Measurements from ENCODE around the gene GSE1.

Gene GSE1

DNA sequence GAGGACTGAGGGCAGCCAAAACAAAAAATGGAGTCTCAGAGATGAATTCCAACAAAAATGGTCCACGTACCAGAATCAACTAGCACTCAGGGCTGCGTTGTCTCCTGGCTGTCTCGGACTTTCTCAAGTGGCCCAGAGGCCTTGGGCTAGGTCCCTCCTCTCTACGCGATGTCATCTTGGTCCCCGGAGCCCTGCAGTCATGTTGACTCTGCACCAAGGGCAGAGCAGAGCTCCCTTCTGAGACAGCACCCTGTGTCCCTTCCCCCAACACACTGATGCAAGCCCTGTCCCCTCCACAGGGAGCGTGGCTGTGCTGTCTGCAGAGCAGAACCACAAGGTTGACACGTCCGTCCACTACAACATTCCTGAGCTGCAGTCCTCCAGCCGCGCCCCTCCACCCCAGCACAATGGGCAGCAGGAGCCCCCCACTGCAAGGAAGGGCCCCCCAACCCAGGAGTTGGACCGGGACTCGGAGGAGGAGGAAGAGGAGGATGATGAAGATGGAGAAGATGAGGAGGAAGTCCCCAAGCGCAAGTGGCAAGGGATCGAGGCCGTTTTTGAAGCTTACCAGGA lies 54.8 kb downstream of the GSE1 start:
- Histone ChIP-seq H3K9me3 (ENCODE audit: severe bottlenecking) (no peaks in the 10 kb centered on the region), H3K36me3 (ENCODE audit: low read depth) (peaks cover 98% of the 10 kb centered on the region), H3K27me3 (ENCODE audit: insufficient read depth, poor library complexity, severe bottlenecking) (no peaks in the 10 kb centered on the region), H3K27ac (ENCODE audit: poor library complexity, severe bottlenecking) (no peak overlapping the region), H3K4me1 (ENCODE audit: insufficient read depth, poor library complexity, severe bottlenecking) (no peaks in the 10 kb centered on the region), H3K4me3 (ENCODE audit: severe bottlenecking) (no peak overlapping the region)
- DNase-seq (ENCODE audit: low spot score), result peak; percentile 57
- TF ChIP-seq, protein P1, sequence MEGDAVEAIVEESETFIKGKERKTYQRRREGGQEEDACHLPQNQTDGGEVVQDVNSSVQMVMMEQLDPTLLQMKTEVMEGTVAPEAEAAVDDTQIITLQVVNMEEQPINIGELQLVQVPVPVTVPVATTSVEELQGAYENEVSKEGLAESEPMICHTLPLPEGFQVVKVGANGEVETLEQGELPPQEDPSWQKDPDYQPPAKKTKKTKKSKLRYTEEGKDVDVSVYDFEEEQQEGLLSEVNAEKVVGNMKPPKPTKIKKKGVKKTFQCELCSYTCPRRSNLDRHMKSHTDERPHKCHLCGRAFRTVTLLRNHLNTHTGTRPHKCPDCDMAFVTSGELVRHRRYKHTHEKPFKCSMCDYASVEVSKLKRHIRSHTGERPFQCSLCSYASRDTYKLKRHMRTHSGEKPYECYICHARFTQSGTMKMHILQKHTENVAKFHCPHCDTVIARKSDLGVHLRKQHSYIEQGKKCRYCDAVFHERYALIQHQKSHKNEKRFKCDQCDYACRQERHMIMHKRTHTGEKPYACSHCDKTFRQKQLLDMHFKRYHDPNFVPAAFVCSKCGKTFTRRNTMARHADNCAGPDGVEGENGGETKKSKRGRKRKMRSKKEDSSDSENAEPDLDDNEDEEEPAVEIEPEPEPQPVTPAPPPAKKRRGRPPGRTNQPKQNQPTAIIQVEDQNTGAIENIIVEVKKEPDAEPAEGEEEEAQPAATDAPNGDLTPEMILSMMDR (IDR thresholded peaks at IDR 0.05; ENCODE audit: poor library complexity, severe bottlenecking), result no peak
- no peak for ATAC-seq (ENCODE audit: low read depth)

DNA sequence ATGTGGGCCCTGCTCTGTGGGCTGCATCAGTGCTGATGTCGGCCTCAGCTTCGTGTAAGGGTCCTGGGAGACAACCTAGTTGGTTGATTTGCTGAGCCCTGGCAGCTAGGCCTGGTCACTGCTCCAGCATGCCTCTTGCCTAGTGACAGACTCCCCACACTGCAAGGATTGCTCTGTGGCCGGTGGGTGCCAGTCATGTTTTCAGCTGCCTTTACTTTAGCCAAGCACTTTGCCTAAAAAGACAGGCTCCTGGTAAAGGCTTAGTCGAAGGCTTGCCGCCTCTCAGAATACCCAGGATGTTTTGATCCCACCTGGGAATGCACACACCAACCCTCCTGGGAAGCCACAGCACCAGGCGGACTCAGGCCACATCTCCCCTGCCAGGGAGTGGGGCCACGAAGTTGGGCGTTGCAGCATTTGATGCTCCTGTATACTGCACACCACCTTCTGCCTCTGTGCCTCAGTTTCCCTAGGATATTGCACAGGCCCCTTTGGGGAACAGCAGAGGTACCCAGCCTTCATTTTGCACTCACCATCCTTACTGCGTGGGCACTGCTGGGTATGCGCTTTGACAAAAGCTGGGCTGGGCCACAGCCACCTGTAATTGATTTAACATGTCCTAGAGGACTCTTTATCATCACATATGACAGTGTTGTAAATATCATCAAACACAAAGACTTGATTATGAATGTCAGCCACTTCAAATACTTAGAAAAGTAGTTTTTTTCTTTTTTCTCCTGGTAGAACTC lies 55.7 kb downstream of the GSE1 start:
- H3K27ac ChIP-seq (ENCODE audit: poor library complexity, severe bottlenecking), result no peak overlapping the region
- no peak for DNase-seq (ENCODE audit: low spot score)
- no peak for ATAC-seq (ENCODE audit: low read depth)
- no peaks in the 10 kb centered on the region for H3K4me1 ChIP-seq (ENCODE audit: insufficient read depth, poor library complexity, severe bottlenecking)
- TF ChIP-seq, protein P1 (IDR thresholded peaks at IDR 0.05; ENCODE audit: poor library complexity, severe bottlenecking), result no peak
- H3K4me3 ChIP-seq (ENCODE audit: severe bottlenecking), result no peak overlapping the region
- no peaks in the 10 kb centered on the region for H3K9me3 ChIP-seq (ENCODE audit: severe bottlenecking)
- no peaks in the 10 kb centered on the region for H3K27me3 ChIP-seq (ENCODE audit: insufficient read depth, poor library complexity, severe bottlenecking)
- H3K36me3 ChIP-seq (ENCODE audit: low read depth), result peaks cover 98% of the 10 kb centered on the region

DNA sequence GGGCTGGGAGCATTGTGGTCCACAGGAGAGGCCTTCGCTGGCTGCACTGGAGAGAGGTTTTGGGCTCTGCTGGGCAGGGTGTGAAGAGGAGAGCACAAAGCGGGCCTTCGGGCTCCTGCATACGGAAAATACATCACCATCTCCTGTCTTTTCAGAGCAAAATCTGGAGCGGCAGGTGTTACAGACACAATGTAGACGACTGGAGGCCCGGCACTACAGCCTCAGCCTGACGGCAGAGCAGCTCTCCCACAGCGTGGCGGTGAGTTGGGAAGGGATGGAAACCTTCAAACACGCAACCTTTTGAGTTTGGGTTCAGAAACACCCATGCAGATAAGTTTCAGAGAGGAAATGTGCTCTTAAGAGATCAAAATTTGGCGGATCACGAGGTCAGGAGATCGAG lies 57.7 kb downstream of the GSE1 start:
- peaks cover 98% of the 10 kb centered on the region for H3K36me3 ChIP-seq (ENCODE audit: low read depth)
- H3K9me3 ChIP-seq (ENCODE audit: severe bottlenecking), result no peaks in the 10 kb centered on the region
- H3K27ac ChIP-seq (ENCODE audit: poor library complexity, severe bottlenecking), result no peak overlapping the region
- H3K4me1 ChIP-seq (ENCODE audit: insufficient read depth, poor library complexity, severe bottlenecking), result no peaks in the 10 kb centered on the region
- ATAC-seq (ENCODE audit: low read depth), result no peak
- no peak for DNase-seq (ENCODE audit: low spot score)
- H3K27me3 ChIP-seq (ENCODE audit: insufficient read depth, poor library complexity, severe bottlenecking), result no peaks in the 10 kb centered on the region
- TF ChIP-seq, protein P1 (IDR thresholded peaks at IDR 0.05; ENCODE audit: poor library complexity, severe bottlenecking), result no peak
- no peak overlapping the region for H3K4me3 ChIP-seq (ENCODE audit: severe bottlenecking)

DNA sequence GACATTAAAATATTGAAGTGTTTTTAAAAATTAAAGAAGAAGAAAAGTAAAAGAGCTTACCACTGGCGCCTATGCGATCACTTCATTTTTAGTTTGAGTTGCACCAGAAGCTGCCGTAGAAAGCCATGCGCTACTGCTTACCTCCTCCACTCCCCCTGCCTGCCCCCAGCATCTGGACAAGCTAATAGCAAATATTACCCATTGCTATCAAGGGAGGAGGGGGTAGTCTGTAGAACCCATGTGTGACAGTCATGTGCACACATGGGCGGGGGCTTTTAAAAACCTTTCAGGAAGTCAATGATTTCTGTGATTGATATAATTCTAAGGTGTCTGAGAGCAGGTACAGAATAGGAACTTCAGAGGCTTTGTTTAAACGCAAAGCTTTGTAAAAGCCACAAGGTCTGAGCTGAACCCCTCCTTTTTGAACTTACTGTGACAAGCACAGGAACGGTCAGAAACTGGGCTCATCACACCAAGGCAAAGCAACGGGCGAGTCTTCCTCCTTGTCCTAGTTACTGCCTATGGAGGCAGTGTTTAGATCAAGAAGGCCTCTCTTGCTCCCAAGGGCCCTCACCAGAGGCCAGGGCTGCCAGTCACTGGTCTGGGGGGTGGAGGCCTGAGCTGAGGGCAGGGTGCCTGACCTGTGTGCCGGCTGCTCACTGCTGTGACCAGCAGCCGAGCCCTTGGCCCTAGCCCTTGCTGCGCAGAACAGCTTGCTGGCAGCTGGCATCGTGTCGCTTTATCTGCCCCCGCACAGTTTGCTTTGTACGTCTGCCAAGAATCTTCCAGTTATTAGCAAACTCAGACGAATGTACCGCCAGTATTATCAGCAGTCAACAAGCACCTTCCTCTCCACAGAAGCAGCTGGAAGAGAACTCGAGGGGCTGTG lies 60.7 kb downstream of the GSE1 start:
- DNase-seq (ENCODE audit: low spot score) (no peak), ATAC-seq (ENCODE audit: low read depth) (no peak)
- Histone ChIP-seq H3K36me3 (ENCODE audit: low read depth) (peaks cover 100% of the 10 kb centered on the region), H3K27ac (ENCODE audit: poor library complexity, severe bottlenecking) (no peak overlapping the region), H3K9me3 (ENCODE audit: severe bottlenecking) (no peaks in the 10 kb centered on the region), H3K4me3 (ENCODE audit: severe bottlenecking) (no peak overlapping the region), H3K27me3 (ENCODE audit: insufficient read depth, poor library complexity, severe bottlenecking) (no peaks in the 10 kb centered on the region), H3K4me1 (ENCODE audit: insufficient read depth, poor library complexity, severe bottlenecking) (no peaks in the 10 kb centered on the region)
- TF ChIP-seq, protein P1 (IDR thresholded peaks at IDR 0.05; ENCODE audit: poor library complexity, severe bottlenecking), result no peak

All from RWPE2 (cell line).